HS-5 (cell line): ENCODE measurements around the gene MYO1F.

ENCODE experiments used
- DNase-seq: peaks from one replicate; pipeline ENCODE4 v3.0.0-alpha.2; 2012; ENCODE audit warnings: low read depth

MYO1F gene

GRCh38 chr19:8490395-8490760 is 86.9 kb downstream of the MYO1F start:
- DNase-seq, result no peak

- DNase-seq, result no peak
These were observed 87.5 kb downstream of the MYO1F start for GRCh38 chr19:8489561-8490394.

DNA sequence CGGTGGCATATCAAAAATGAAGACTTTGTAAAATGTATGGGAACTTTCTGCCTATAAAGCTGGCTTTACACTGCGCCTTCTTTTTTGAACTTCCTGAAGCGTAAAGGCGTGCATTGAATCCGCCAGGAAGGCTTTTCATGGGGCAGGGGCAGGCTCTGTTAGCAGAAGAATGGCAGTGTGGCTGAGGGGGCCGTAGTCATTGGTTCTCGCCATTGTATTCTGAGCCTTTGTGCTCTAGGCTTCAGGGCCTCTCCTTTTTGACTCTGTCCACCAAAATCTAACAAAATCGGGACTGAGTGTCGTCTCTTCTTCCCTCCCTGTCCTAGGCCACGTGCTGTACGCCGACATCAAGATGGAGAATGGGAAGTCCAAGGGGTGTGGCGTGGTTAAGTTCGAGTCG is 88.9 kb downstream of the MYO1F start:
- DNase-seq, result no peak

DNA sequence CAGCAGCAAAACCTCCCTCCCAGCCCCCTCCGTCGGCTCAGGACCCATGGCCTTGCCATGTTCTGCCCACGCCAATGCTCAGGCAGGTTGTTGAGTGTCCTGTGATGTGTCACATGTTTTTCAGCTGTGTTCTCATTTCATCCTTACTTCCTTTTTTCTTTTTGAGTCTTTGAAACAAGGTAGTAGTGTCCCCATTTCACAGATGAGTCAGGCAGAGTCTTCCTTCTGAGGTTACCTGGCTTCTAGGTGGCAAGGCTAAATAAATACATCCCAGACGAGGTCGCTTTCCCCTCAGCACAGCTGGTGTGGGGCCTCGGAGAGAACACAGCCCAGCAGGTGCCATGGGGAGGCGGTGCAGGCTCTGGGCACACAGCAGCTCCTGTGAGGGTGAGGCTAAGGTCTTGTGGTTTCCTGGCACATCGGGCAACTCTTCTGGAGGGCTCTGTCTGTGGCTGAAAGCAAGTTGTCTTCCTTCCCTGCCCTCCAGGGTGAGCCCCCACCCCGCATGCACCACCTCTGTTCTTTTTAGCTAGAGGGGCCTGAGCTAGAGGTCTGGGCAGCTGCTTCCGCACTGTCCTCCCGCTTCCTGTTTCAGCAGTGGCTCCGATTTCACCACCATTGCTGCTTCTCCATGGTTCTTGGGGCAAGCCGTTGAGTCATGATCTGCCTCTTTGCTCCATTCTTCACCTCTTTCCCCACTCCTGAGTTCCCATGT is 89.9 kb downstream of the MYO1F start:
- DNase-seq, result no peak

DNA sequence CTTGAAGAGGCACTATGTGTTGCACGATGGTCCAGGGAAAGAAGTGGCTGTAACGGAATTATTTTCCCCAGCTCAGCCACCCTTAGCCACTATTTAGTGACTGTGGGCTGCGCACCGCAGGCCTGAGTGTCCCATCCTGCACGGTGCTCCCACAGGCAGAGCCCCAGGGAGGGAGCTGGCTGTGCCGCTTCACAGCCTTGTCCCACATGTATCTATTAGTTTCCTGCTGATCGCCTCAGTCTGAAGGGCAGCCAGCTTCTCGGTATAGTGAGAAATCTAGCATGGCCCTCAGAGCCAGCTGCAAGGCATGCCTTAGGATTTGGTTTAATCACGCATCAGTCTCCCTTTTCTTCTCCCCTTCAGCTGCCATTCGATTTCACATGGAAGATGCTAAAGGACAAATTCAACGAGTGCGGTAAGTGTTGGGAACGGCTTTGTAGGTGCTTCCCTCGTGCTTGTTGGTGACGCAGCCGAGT is 90.5 kb downstream of the MYO1F start:
- no peak for DNase-seq

DNA sequence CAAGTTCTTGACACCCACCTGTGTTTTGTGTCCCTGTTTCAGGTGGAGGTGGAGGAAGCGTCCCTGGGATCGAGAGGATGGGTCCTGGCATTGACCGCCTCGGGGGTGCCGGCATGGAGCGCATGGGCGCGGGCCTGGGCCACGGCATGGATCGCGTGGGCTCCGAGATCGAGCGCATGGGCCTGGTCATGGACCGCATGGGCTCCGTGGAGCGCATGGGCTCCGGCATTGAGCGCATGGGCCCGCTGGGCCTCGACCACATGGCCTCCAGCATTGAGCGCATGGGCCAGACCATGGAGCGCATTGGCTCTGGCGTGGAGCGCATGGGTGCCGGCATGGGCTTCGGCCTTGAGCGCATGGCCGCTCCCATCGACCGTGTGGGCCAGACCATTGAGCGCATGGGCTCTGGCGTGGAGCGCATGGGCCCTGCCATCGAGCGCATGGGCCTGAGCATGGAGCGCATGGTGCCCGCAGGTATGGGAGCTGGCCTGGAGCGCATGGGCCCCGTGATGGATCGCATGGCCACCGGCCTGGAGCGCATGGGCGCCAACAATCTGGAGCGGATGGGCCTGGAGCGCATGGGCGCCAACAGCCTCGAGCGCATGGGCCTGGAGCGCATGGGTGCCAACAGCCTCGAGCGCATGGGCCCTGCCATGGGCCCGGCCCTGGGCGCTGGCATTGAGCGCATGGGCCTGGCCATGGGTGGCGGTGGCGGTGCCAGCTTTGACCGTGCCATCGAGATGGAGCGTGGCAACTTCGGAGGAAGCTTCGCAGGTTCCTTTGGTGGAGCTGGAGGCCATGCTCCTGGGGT is 91.5 kb downstream of the MYO1F start:
- no peak for DNase-seq

GRCh38 chr19:8484331-8484894 is 92.8 kb downstream of the MYO1F start:
- DNase-seq, result no peak

GRCh38 chr19:8483165-8483564 is 94.1 kb downstream of the MYO1F start:
- DNase-seq, result no peak

DNA sequence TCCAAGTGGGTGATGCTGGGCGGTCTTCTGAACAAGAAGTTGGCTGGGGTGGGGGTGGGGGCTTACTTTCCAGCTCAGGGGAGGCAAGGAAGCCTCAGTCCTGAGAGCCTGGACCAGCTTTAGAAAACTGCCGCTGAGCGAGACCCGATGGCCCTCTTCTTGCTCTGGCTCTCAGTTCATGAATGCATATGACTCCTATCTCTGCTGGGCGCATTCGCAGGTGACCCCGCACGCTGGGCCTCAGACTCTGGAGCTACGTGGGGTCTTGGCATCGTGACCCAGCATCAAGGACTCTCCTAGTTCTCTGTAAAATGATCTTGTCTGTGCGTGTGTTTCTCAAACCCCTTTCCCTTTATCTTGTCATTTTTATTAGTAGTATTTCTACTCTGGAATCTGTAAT is 94.5 kb downstream of the MYO1F start:
- no peak for DNase-seq

DNA sequence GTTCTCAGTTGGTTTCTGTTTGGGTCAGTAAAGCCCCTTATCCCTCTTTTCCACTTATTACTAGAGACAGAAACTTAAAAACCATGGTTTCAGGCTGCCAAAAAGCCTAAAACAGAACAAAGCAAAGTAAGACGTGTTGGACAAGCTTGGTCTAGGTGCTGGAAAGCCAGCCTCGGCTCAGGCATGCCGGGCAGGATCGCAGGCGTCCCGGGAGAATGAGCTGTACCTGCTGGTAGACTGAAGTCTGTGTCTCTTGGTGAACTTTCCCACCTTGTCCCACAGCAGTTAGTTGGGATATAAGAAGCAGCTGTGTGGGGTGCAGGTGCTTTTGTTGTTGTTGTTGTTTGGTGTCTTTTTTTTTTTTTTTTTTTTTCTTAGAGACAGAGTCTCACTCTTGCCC is 95.6 kb downstream of the MYO1F start:
- no peak for DNase-seq

DNA sequence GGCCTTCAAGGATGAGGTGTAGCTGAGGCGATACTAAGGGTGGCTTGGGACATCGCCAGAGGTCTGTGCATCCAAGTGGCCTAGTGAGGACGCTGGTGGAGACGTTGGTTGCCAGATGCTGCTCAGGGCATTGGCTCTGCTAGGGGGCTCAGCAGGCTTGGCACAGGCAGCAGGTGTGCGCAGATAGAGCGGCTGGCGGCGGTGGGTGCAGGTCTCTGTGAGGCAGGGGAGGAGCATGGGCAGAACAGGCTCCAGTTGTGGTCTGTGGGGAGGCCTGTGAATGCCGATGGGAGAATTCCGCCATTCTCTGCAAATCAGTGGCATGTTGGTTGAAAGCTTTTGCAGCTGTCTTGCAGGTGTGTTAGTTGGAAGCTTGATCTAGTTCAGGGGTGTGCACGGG is 96.0 kb downstream of the MYO1F start:
- DNase-seq, result no peak

DNA sequence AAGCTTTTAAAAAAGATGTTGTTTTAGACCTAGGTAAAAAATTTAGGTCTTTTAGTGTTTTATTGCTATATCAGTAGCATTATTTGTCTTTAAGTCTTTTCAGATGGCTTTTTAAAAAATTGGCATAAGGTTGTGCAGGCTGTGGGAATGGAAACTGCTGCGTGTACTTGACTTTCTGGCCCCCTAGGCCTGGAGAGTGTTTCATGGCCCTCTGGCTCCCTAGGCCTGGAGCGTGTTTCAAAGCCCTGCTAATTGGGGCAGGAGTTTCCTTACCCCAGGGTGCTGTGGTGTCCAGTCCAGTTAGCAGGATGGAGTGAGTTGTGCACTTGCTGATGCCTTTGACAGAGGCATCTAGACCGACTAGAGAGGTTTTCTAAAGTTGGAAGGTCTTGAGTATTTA is 98.6 kb downstream of the MYO1F start:
- DNase-seq, result no peak

GRCh38 chr19:8477889-8478288 is 99.4 kb downstream of the MYO1F start:
- no peak for DNase-seq

DNA sequence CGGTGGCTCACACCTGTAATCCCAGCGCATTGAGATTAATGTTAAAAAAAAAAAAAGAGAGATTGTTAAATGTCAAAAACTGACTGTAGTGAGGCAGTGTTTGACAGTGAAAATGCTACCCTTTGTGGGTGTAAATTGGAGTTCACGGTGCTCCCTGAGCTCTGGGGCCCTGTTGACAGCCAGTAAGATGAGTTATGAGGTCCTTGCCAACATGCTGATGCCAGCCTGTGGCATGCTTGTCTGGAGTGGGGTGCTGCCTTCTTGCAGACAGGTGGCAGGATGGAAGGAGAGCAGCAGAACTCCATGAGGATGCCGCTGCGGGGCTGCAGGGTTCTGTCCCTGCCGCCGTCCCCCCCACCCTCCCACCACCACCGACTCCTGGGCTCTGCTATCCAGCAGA is 100.7 kb downstream of the MYO1F start:
- DNase-seq, result no peak

DNA sequence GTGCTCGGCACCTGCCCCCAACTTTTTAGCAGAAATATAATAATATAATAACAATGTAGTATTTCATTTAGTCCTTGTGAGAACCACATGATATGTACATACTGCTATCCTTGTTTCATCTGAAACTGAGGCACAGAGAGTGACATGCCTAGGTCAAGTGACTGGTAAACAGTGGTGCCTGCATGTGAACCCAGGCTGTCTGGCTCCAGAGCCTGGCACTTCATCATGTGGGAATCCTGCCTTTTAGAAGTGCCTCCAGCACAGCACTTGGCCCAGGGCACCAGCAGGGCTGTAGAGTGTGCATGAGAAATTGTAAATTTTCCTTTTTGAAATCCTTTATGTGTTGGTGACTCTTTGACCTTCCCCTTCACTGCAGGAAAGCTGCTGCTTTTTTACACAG is 102.2 kb downstream of the MYO1F start:
- no peak for DNase-seq

- no peak for DNase-seq
These were observed 103.4 kb downstream of the MYO1F start for GRCh38 chr19:8473648-8474476.
